ENCODE measurements around the gene NR1D1.

DNA sequence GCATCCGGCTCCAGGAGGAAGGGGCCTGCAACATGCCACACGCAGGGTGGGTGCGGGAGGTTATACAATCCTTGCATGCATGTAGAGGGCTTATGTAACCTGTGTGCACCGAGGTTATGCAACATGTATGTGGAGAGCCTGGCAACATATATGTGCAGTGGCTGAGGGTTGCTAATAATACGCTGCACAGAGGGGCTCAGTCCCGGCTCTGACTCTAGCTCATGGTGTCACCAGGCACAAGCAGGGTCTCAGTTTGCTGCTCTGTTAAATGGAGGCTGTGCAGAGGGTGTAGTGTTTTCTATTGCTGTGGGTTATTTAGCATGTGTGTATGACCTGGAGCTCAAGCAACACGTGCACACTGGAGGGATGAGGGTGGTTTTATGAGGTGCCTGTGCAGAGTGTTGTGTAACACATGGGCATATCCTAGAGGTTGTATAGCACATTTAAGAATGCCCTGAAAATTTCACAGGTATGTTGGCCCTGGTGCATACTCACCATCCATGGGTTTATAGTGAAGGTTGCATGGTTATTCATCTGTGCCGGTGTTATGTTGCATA is 24.4 kb downstream of the NR1D1 start:
- TF ChIP-seq, protein P1, sequence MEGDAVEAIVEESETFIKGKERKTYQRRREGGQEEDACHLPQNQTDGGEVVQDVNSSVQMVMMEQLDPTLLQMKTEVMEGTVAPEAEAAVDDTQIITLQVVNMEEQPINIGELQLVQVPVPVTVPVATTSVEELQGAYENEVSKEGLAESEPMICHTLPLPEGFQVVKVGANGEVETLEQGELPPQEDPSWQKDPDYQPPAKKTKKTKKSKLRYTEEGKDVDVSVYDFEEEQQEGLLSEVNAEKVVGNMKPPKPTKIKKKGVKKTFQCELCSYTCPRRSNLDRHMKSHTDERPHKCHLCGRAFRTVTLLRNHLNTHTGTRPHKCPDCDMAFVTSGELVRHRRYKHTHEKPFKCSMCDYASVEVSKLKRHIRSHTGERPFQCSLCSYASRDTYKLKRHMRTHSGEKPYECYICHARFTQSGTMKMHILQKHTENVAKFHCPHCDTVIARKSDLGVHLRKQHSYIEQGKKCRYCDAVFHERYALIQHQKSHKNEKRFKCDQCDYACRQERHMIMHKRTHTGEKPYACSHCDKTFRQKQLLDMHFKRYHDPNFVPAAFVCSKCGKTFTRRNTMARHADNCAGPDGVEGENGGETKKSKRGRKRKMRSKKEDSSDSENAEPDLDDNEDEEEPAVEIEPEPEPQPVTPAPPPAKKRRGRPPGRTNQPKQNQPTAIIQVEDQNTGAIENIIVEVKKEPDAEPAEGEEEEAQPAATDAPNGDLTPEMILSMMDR (conservative IDR thresholded peaks at IDR 0.05; ENCODE audit: low read length): no peak
- no peak for TF ChIP-seq EZH2phosphoT487 (IDR thresholded peaks at IDR 0.05; ENCODE audit: borderline replicate concordance, low read depth, low read length)
